Subcutaneous abdominal adipose tissue (tissue), 5 donors: ENCODE data around the gene DSP.

Experiments
- H3K27ac ChIP-seq: one replicate; pipeline ENCODE4 v1.7.0; 2013; ENCODE audit warnings: low read depth, mild to moderate bottlenecking, inconsistent platforms, low read length, moderate library complexity
- H3K27me3 ChIP-seq, 5 donors: one replicate each; pipeline ENCODE4 v1.7.0; 2013; ENCODE audit warnings: low read length in 5 of 5, inconsistent platforms in 1 of 5; ENCODE audit not compliant: control insufficient read depth in 5 of 5, insufficient read depth in 4 of 5
- H3K36me3 ChIP-seq, 5 donors: one replicate each; pipeline ENCODE4 v1.7.0; 2013; ENCODE audit warnings: low read length in 5 of 5; ENCODE audit not compliant: control insufficient read depth in 5 of 5, insufficient read depth in 5 of 5
- H3K4me1 ChIP-seq, 5 donors: one replicate each; pipeline ENCODE4 v1.7.0; 2013; ENCODE audit warnings: low read length in 5 of 5, mild to moderate bottlenecking in 3 of 5, moderate library complexity in 1 of 5; ENCODE audit not compliant: control insufficient read depth in 5 of 5, insufficient read depth in 5 of 5
- H3K4me3 ChIP-seq, 5 donors: one replicate each; pipeline ENCODE4 v1.7.0; 2013; ENCODE audit warnings: low read length in 5 of 5, low read depth in 1 of 5
- H3K9ac ChIP-seq, 5 donors: one replicate each; pipeline ENCODE4 v1.7.0; 2013; ENCODE audit warnings: low read length in 5 of 5, mild to moderate bottlenecking in 4 of 5, moderate library complexity in 3 of 5
- H3K9me3 ChIP-seq, 5 donors: one replicate each; pipeline ENCODE4 v1.7.0; 2013; ENCODE audit warnings: low read length in 5 of 5; ENCODE audit not compliant: control insufficient read depth in 5 of 5
- donor health status: healthy.
- donor health status: healthy.
- donor health status: healthy.
- donor health status: healthy.
- donor health status: healthy.

Gene DSP

GRCh38 chr6:7512320-7512719, 29.2 kb upstream of the DSP start:
- no peaks in the 10 kb centered on the region for H3K9me3 ChIP-seq
- H3K4me1 ChIP-seq = no peaks in the 10 kb centered on the region
- no peak overlapping the region for H3K9ac ChIP-seq
- no peaks in the 10 kb centered on the region for H3K36me3 ChIP-seq
- peaks cover 0 to 10% (median 0%) of the 10 kb centered on the region in 5 donors for H3K27me3 ChIP-seq
- H3K4me3 ChIP-seq = no peak overlapping the region
- no peak overlapping the region for H3K27ac ChIP-seq

GRCh38 chr6:7513529-7513928, 27.9 kb upstream of the DSP start:
- no peaks in the 10 kb centered on the region for H3K36me3 ChIP-seq
- no peaks in the 10 kb centered on the region for H3K4me1 ChIP-seq
- no peaks in the 10 kb centered on the region for H3K9me3 ChIP-seq
- H3K27ac ChIP-seq = no peak overlapping the region
- H3K9ac ChIP-seq = no peak overlapping the region
- H3K27me3 ChIP-seq = peaks cover 0 to 10% (median 0%) of the 10 kb centered on the region in 5 donors
- no peak overlapping the region for H3K4me3 ChIP-seq

- Histone ChIP-seq H3K4me1 (no peaks in the 10 kb centered on the region), H3K36me3 (no peaks in the 10 kb centered on the region), H3K4me3 (no peak overlapping the region), H3K9ac (no peak overlapping the region), H3K27me3 (peaks cover 0 to 10% (median 0%) of the 10 kb centered on the region in 5 donors), H3K27ac (no peak overlapping the region), H3K9me3 (no peaks in the 10 kb centered on the region)
Measured at GRCh38 chr6:7515363-7515762, 26.1 kb upstream of the DSP start.

GRCh38 chr6:7518877-7519276, 22.6 kb upstream of the DSP start:
- H3K4me3 ChIP-seq = no peak overlapping the region
- no peaks in the 10 kb centered on the region for H3K36me3 ChIP-seq
- no peak overlapping the region for H3K27ac ChIP-seq
- H3K9me3 ChIP-seq = no peaks in the 10 kb centered on the region
- H3K9ac ChIP-seq = no peak overlapping the region
- peaks cover 0 to 6% (median 0%) of the 10 kb centered on the region in 5 donors for H3K27me3 ChIP-seq
- H3K4me1 ChIP-seq = no peaks in the 10 kb centered on the region

- Histone ChIP-seq H3K27me3 (peaks cover 0 to 6% (median 4%) of the 10 kb centered on the region in 5 donors), H3K36me3 (no peaks in the 10 kb centered on the region)
Measured at GRCh38 chr6:7522873-7523272, 18.6 kb upstream of the DSP start.

GRCh38 chr6:7523922-7524321, 17.5 kb upstream of the DSP start:
- Histone ChIP-seq H3K4me3 (no peak overlapping the region), H3K4me1 (no peaks in the 10 kb centered on the region), H3K9me3 (no peaks in the 10 kb centered on the region), H3K9ac (no peak overlapping the region), H3K27me3 (peaks cover 0 to 6% (median 4%) of the 10 kb centered on the region in 5 donors), H3K27ac (no peak overlapping the region), H3K36me3 (no peaks in the 10 kb centered on the region)

More at GRCh38 chr6:7522873-7523272, 18.6 kb upstream of the DSP start:
- Histone ChIP-seq H3K4me3 (no peak overlapping the region), H3K9me3 (no peaks in the 10 kb centered on the region), H3K4me1 (no peaks in the 10 kb centered on the region), H3K9ac (no peak overlapping the region), H3K27ac (no peak overlapping the region)

- no peak overlapping the region for H3K9ac ChIP-seq
- no peak overlapping the region for H3K4me3 ChIP-seq
- H3K4me1 ChIP-seq = no peaks in the 10 kb centered on the region
- H3K27ac ChIP-seq = no peak overlapping the region
- H3K36me3 ChIP-seq = no peaks in the 10 kb centered on the region
- H3K27me3 ChIP-seq = peaks cover 0 to 6% (median 4%) of the 10 kb centered on the region in 5 donors
- H3K9me3 ChIP-seq = no peaks in the 10 kb centered on the region
Measured at GRCh38 chr6:7526755-7527154, 14.7 kb upstream of the DSP start.

- H3K36me3 ChIP-seq = no peaks in the 10 kb centered on the region
- H3K9me3 ChIP-seq = no peaks in the 10 kb centered on the region
Measured at GRCh38 chr6:7528565-7528964, 12.9 kb upstream of the DSP start.

GRCh38 chr6:7529141-7529540, 12.3 kb upstream of the DSP start:
- Histone ChIP-seq H3K9ac (no peak overlapping the region), H3K4me3 (no peak overlapping the region), H3K4me1 (no peaks in the 10 kb centered on the region), H3K27ac (no peak overlapping the region), H3K9me3 (no peaks in the 10 kb centered on the region), H3K27me3 (peaks cover 0 to 12% (median 4%) of the 10 kb centered on the region in 5 donors), H3K36me3 (no peaks in the 10 kb centered on the region)

More at GRCh38 chr6:7528565-7528964, 12.9 kb upstream of the DSP start:
- Histone ChIP-seq H3K9ac (no peak overlapping the region), H3K27me3 (peaks cover 0 to 12% (median 5%) of the 10 kb centered on the region in 5 donors), H3K4me1 (no peaks in the 10 kb centered on the region), H3K4me3 (no peak overlapping the region), H3K27ac (no peak overlapping the region)

GRCh38 chr6:7532232-7532631, 9.2 kb upstream of the DSP start:
- Histone ChIP-seq H3K4me3 (no peak overlapping the region), H3K27ac (no peak overlapping the region), H3K27me3 (peaks cover 0 to 6% (median 3%) of the 10 kb centered on the region in 5 donors)

GRCh38 chr6:7532821-7533220, 8.7 kb upstream of the DSP start:
- H3K4me3 ChIP-seq = no peak overlapping the region
- no peak overlapping the region for H3K27ac ChIP-seq
- no peaks in the 10 kb centered on the region for H3K9me3 ChIP-seq
- no peaks in the 10 kb centered on the region for H3K36me3 ChIP-seq
- H3K4me1 ChIP-seq = no peaks in the 10 kb centered on the region
- H3K27me3 ChIP-seq = peaks cover 0 to 9% (median 3%) of the 10 kb centered on the region in 5 donors
- no peak overlapping the region for H3K9ac ChIP-seq

More at GRCh38 chr6:7532232-7532631, 9.2 kb upstream of the DSP start:
- Histone ChIP-seq H3K4me1 (no peaks in the 10 kb centered on the region), H3K9me3 (no peaks in the 10 kb centered on the region), H3K36me3 (no peaks in the 10 kb centered on the region), H3K9ac (no peak overlapping the region)
